Mucosa of stomach (tissue), 1 donor: Measurements from ENCODE around the gene PTPN23.

Experiments
- H3K27me3 ChIP-seq: one replicate; pipeline ENCODE4 v1.7.0; 2013; ENCODE audit warnings: mild to moderate bottlenecking, low read length; ENCODE audit not compliant: control insufficient read depth, insufficient read depth
- H3K36me3 ChIP-seq: one replicate; pipeline ENCODE4 v1.7.0; 2013; ENCODE audit warnings: low read length; ENCODE audit not compliant: control insufficient read depth, insufficient read depth
- H3K4me1 ChIP-seq: one replicate; pipeline ENCODE4 v1.7.0; 2013; ENCODE audit warnings: mild to moderate bottlenecking, low read length; ENCODE audit not compliant: control insufficient read depth, insufficient read depth
- H3K4me3 ChIP-seq: one replicate; pipeline ENCODE4 v1.7.0; 2013; ENCODE audit warnings: low read length
- H3K9ac ChIP-seq: one replicate; pipeline ENCODE4 v1.7.0; 2013; ENCODE audit warnings: mild to moderate bottlenecking, low read length, moderate library complexity
- H3K9me3 ChIP-seq: one replicate; pipeline ENCODE4 v1.7.0; 2013; ENCODE audit warnings: mild to moderate bottlenecking, low read length, moderate library complexity; ENCODE audit not compliant: control insufficient read depth
- donor health status: Pancreatic carcinoma.

PTPN23 gene

GRCh38 chr3:47418167-47419082, 37.6 kb downstream of the PTPN23 start:
- Histone ChIP-seq H3K27me3 (no peaks in the 10 kb centered on the region), H3K4me3 (no peak overlapping the region), H3K4me1 (peaks cover 31% of the 10 kb centered on the region), H3K9me3 (no peaks in the 10 kb centered on the region), H3K9ac (no peak overlapping the region), H3K36me3 (peaks cover 22% of the 10 kb centered on the region)

GRCh38 chr3:47419083-47420043, 38.5 kb downstream of the PTPN23 start:
- no peak overlapping the region for H3K9ac ChIP-seq
- H3K27me3 ChIP-seq: no peaks in the 10 kb centered on the region
- H3K9me3 ChIP-seq: no peaks in the 10 kb centered on the region
- H3K4me1 ChIP-seq: peaks cover 40% of the 10 kb centered on the region
- H3K4me3 ChIP-seq: no peak overlapping the region
- H3K36me3 ChIP-seq: peaks cover 16% of the 10 kb centered on the region

- H3K9ac ChIP-seq: no peak overlapping the region
- no peak overlapping the region for H3K4me3 ChIP-seq
- no peaks in the 10 kb centered on the region for H3K27me3 ChIP-seq
- H3K9me3 ChIP-seq: no peaks in the 10 kb centered on the region
- peaks cover 46% of the 10 kb centered on the region for H3K4me1 ChIP-seq
- peaks cover 9% of the 10 kb centered on the region for H3K36me3 ChIP-seq
These were observed 39.2 kb downstream of the PTPN23 start for GRCh38 chr3:47420044-47420430.

- H3K9me3 ChIP-seq: no peaks in the 10 kb centered on the region
- peak overlapping the region; percentile 2 for H3K9ac ChIP-seq
- peaks cover 6% of the 10 kb centered on the region for H3K36me3 ChIP-seq
- no peak overlapping the region for H3K4me3 ChIP-seq
- peaks cover 54% of the 10 kb centered on the region for H3K4me1 ChIP-seq
- no peaks in the 10 kb centered on the region for H3K27me3 ChIP-seq
These were observed 40.0 kb downstream of the PTPN23 start for GRCh38 chr3:47420511-47421484.

- no peak overlapping the region for H3K4me3 ChIP-seq
- H3K27me3 ChIP-seq: no peaks in the 10 kb centered on the region
- peak overlapping the region; percentile 2 for H3K9ac ChIP-seq
- H3K9me3 ChIP-seq: no peaks in the 10 kb centered on the region
- peaks cover 57% of the 10 kb centered on the region for H3K4me1 ChIP-seq
- peaks cover 6% of the 10 kb centered on the region for H3K36me3 ChIP-seq
These were observed 41.2 kb downstream of the PTPN23 start for GRCh38 chr3:47421741-47422649.

GRCh38 chr3:47422743-47423142, 41.9 kb downstream of the PTPN23 start:
- no peaks in the 10 kb centered on the region for H3K27me3 ChIP-seq
- H3K9me3 ChIP-seq: no peaks in the 10 kb centered on the region
- H3K4me3 ChIP-seq: no peak overlapping the region
- no peak overlapping the region for H3K9ac ChIP-seq
- peaks cover 65% of the 10 kb centered on the region for H3K4me1 ChIP-seq
- H3K36me3 ChIP-seq: peaks cover 6% of the 10 kb centered on the region

- Histone ChIP-seq H3K9ac (no peak overlapping the region), H3K4me3 (no peak overlapping the region), H3K36me3 (peaks cover 13% of the 10 kb centered on the region)
These were observed 42.8 kb downstream of the PTPN23 start for GRCh38 chr3:47423548-47424145.

GRCh38 chr3:47424434-47425382, 43.9 kb downstream of the PTPN23 start:
- H3K9me3 ChIP-seq: no peaks in the 10 kb centered on the region
- H3K4me3 ChIP-seq: peak overlapping the region; percentile 23
- H3K4me1 ChIP-seq: peaks cover 84% of the 10 kb centered on the region
- H3K36me3 ChIP-seq: peaks cover 12% of the 10 kb centered on the region
- no peaks in the 10 kb centered on the region for H3K27me3 ChIP-seq
- peak overlapping the region; percentile 46 for H3K9ac ChIP-seq

More at GRCh38 chr3:47423548-47424145, 42.8 kb downstream of the PTPN23 start:
- peaks cover 73% of the 10 kb centered on the region for H3K4me1 ChIP-seq
- H3K27me3 ChIP-seq: no peaks in the 10 kb centered on the region
- H3K9me3 ChIP-seq: no peaks in the 10 kb centered on the region

- Histone ChIP-seq H3K36me3 (peaks cover 6% of the 10 kb centered on the region), H3K4me3 (peak overlapping the region; percentile 23), H3K9ac (peak overlapping the region; percentile 46)
These were observed 44.6 kb downstream of the PTPN23 start for GRCh38 chr3:47425383-47425778.

More at GRCh38 chr3:47425383-47425778, 44.6 kb downstream of the PTPN23 start:
- H3K9me3 ChIP-seq: no peaks in the 10 kb centered on the region
- peaks cover 90% of the 10 kb centered on the region for H3K4me1 ChIP-seq
- no peaks in the 10 kb centered on the region for H3K27me3 ChIP-seq
